NCI-H1417 (cell line): ENCODE measurements around the gene SPATA45.
"Not testable (repeated sequence)": the region's sequence is repeated elsewhere in the genome, so short reads cannot be mapped to it uniquely, and the experiment has no call there.

Experiments used
- DNase-seq, 3 experiments: peaks; one replicate each; lab custom pipeline; 2025; lab: John Stamatoyannopoulos, UW

The SPATA45 gene

GRCh38 chr1:212847549-212847948 lies at the start of gene SPATA45:
Gene SPATA45, minus strand, starts transcription at chr1:212847649. Its CDS starts 11,500 bp downstream, at chr1:212836149.
- no peak for DNase-seq

- DNase-seq, result no peak
Measured at GRCh38 chr1:212892108-212892507, 44.7 kb upstream of the SPATA45 start.

GRCh38 chr1:212884592-212884991 lies 37.1 kb upstream of the SPATA45 start:
- DNase-seq, result no peak

- no peak for DNase-seq
Measured at GRCh38 chr1:212879947-212880690, 32.7 kb upstream of the SPATA45 start.

- no peak for DNase-seq
Measured at GRCh38 chr1:212878418-212878817, 31.0 kb upstream of the SPATA45 start.

GRCh38 chr1:212873518-212873917 lies 26.1 kb upstream of the SPATA45 start:
- no peak for DNase-seq

GRCh38 chr1:212871976-212872375 lies 24.5 kb upstream of the SPATA45 start:
- no peak for DNase-seq

- DNase-seq, result no peak
Measured at GRCh38 chr1:212867192-212867591, 19.7 kb upstream of the SPATA45 start.

- no peak for DNase-seq
Measured at GRCh38 chr1:212864201-212864600, 16.8 kb upstream of the SPATA45 start.

GRCh38 chr1:212863345-212863744 lies 15.9 kb upstream of the SPATA45 start:
- DNase-seq, result not testable (repeated sequence)

GRCh38 chr1:212862111-212862690 lies 14.8 kb upstream of the SPATA45 start:
- DNase-seq, result no peak

- DNase-seq, result peak in 2 of 3 experiments; percentile 12 to 16
Measured at GRCh38 chr1:212860713-212861581, 13.5 kb upstream of the SPATA45 start.

- DNase-seq, result peak; percentile 43 to 89 (median 86)
Measured at GRCh38 chr1:212858461-212859265, 11.2 kb upstream of the SPATA45 start.

GRCh38 chr1:212857992-212858460 lies 10.6 kb upstream of the SPATA45 start, which contains the start of gene FLVCR1:
Gene FLVCR1, plus strand, starts transcription at chr1:212858275. Its CDS starts 178 bp downstream, at chr1:212858453.
- peak; percentile 89 to 98 (median 98) for DNase-seq

- DNase-seq, result no peak
Measured at GRCh38 chr1:212856755-212857154, 9.3 kb upstream of the SPATA45 start.

- no peak for DNase-seq
Measured at GRCh38 chr1:212853658-212854057, 6.2 kb upstream of the SPATA45 start.

- DNase-seq, result no peak
Measured at GRCh38 chr1:212852105-212852688, 4.7 kb upstream of the SPATA45 start.

GRCh38 chr1:212844521-212844920 lies 2.9 kb downstream of the SPATA45 start:
- DNase-seq, result not testable (repeated sequence)

- DNase-seq, result no peak
Measured at GRCh38 chr1:212838145-212838544, 9.3 kb downstream of the SPATA45 start.

GRCh38 chr1:212833211-212834207 lies 13.9 kb downstream of the SPATA45 start:
- not testable (repeated sequence) for DNase-seq
